Panc1 (cell line): Measurements from ENCODE around the gene CEACAM5. TPM values are rescaled to one million over a fixed set of nuclear protein-coding genes. Genes with fewer than 3 reads are reported as not detected.
A peak's percentile ranks its signal among the peaks of the same experiment; 100 is the strongest.

Experiments
- ATAC-seq: fragments of 200-7000 bp; cut with Tn5 transposase; 2 replicates; pipeline ENCODE4 v1.9.1; 2020; ENCODE audit warnings: mild to moderate bottlenecking, moderate library complexity
- BruUV-seq: library from RNA; stranded (reverse); fragments of 400-500 nt; replicated peaks from 2 replicates; lab custom pipeline; 2021; lab: Mats Ljungman, UMichigan
- CTCF ChIA-PET: fragments of 300-600 bp; sonication (Branson Sonifier 250); formaldehyde crosslinking; loops from one replicate; lab custom pipeline; 2022; ENCODE audit warnings: antibody characterized with exemption; lab: Charles Lee
- POLR2A ChIA-PET: fragments of 300-600 bp; sonication (Branson Sonifier 250); formaldehyde crosslinking; loops from one replicate; lab custom pipeline; 2022; ENCODE audit warnings: antibody characterized with exemption; lab: Charles Lee
- DNase-seq: peaks from one replicate; pipeline ENCODE4 v3.0.0-alpha.2; 2010; ENCODE audit warnings: low read depth, low spot score
- H3K27ac ChIP-seq: 2 replicates; pipeline ENCODE4 v1.5.1; 2011; ENCODE audit warnings: mild to moderate bottlenecking, low read length, inconsistent platforms
- H3K27me3 ChIP-seq: fragments of 200-500 bp; sonication (Bioruptor generic); 2 replicates; pipeline ENCODE4 v1.6.0; 2014; ENCODE audit warnings: low read length, inconsistent platforms; ENCODE audit not compliant: control insufficient read depth, insufficient read depth
- H3K36me3 ChIP-seq: fragments of 200-500 bp; sonication (Bioruptor generic); 2 replicates; pipeline ENCODE4 v1.5.1; 2014; ENCODE audit warnings: inconsistent platforms, mild to moderate bottlenecking, low read length, moderate library complexity; ENCODE audit not compliant: control insufficient read depth, insufficient read depth
- H3K4me1 ChIP-seq: 2 replicates; pipeline ENCODE4 v1.5.1; 2011; ENCODE audit warnings: inconsistent platforms, mild to moderate bottlenecking, low read length, moderate library complexity; ENCODE audit not compliant: control insufficient read depth, insufficient read depth
- H3K4me3 ChIP-seq, 2 experiments: 2 replicates each; pipeline ENCODE4 v1.5.1; 2011 to 2012; ENCODE audit warnings: low read depth in 2 of 2, low read length in 2 of 2, mild to moderate bottlenecking in 2 of 2, inconsistent platforms in 1 of 2, moderate library complexity in 1 of 2
- H3K9me3 ChIP-seq: fragments of 200-500 bp; sonication (Bioruptor generic); 2 replicates; pipeline ENCODE4 v1.5.1; 2014; ENCODE audit warnings: low read depth, mild to moderate bottlenecking, inconsistent platforms, low read length, moderate library complexity; ENCODE audit not compliant: control insufficient read depth, insufficient read depth
- CTCF ChIP-seq: fragments of 450-650 bp; IDR thresholded peaks from 2 replicates; pipeline ENCODE4 v1.5.1; 2017; ENCODE audit warnings: mild to moderate bottlenecking
- POLR2AphosphoS5 ChIP-seq: IDR thresholded peaks from 2 replicates; pipeline ENCODE4 v1.6.1; 2012; ENCODE audit warnings: mild to moderate bottlenecking, low read depth, low read length, moderate library complexity
- REST ChIP-seq, 2 experiments: IDR thresholded peaks; 2 replicates each; pipeline ENCODE4 v1.6.1; 2011 to 2012; ENCODE audit warnings: low read depth in 2 of 2, control low read depth in 1 of 2, low read length in 1 of 2, mild to moderate bottlenecking in 1 of 2, moderate library complexity in 1 of 2; ENCODE audit not compliant: insufficient read depth in 1 of 2
- SIN3A ChIP-seq: IDR thresholded peaks from 2 replicates; pipeline ENCODE4 v1.6.1; 2012; ENCODE audit warnings: low read depth, mild to moderate bottlenecking, low read length, moderate library complexity, borderline replicate concordance; ENCODE audit not compliant: insufficient read depth
- TCF7L2 ChIP-seq: IDR thresholded peaks from 2 replicates; pipeline ENCODE4 v1.6.1; 2011; ENCODE audit warnings: mild to moderate bottlenecking, low read depth, low read length, inconsistent platforms
- in situ Hi-C: cut with HindIII; loops from 2 replicates; pipeline ENCODE4 v1.10.0; 2016; ENCODE audit warnings: low sequenced_read_pairs, low pct_unique_long_range_greater_than_20kb
- intact Hi-C: fragments of 100-400 bp; cut with micrococcal nuclease; formaldehyde crosslinking; loops from one replicate; pipeline ENCODE4 v1.10.0; 2022; ENCODE audit not compliant: unreplicated experiment
- total RNA-seq: library from RNA; stranded (reverse); gene quantifications from one replicate; pipeline ENCODE4 v1.2.1, GENCODE V29; 2021; ENCODE audit not compliant: unreplicated experiment

The CEACAM5 gene
- total RNA-seq, 1 experiment from 2014 or later: 0.51 TPM

DNA sequence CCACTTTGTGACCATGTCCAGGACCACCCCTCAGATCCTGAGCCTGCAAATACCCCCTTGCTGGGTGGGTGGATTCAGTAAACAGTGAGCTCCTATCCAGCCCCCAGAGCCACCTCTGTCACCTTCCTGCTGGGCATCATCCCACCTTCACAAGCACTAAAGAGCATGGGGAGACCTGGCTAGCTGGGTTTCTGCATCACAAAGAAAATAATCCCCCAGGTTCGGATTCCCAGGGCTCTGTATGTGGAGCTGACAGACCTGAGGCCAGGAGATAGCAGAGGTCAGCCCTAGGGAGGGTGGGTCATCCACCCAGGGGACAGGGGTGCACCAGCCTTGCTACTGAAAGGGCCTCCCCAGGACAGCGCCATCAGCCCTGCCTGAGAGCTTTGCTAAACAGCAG is 12.7 kb upstream of the CEACAM5 start:
- H3K27ac ChIP-seq: no peak overlapping the region
- no peaks in the 10 kb centered on the region; the same call in 1 of the 2 replicates for H3K27me3 ChIP-seq
- ATAC-seq (no peak), DNase-seq (no peak)
- TF ChIP-seq POLR2AphosphoS5 (no peak), REST (IDR thresholded peaks at IDR 0.05; ENCODE audit: insufficient read depth in 1 of 2, low read depth in 2 of 2, low read length in 1 of 2) (no peak), TCF7L2 (no peak), CTCF (no peak), SIN3A (no peak)
- H3K9me3 ChIP-seq: no peaks in the 10 kb centered on the region
- no TSS peak for BruUV-seq
- no peaks in the 10 kb centered on the region for H3K4me1 ChIP-seq
- intact Hi-C loops: no loop called here
- H3K4me3 ChIP-seq: no peak overlapping the region
- in situ Hi-C loops: no loop called here
- ChIA-PET CTCF (no interaction called here), POLR2A (no interaction called here)
- H3K36me3 ChIP-seq: no peaks in the 10 kb centered on the region

GRCh38 chr19:41696402-41697197 is 11.8 kb upstream of the CEACAM5 start:
- Histone ChIP-seq H3K4me1 (no peaks in the 10 kb centered on the region), H3K36me3 (no peaks in the 10 kb centered on the region), H3K9me3 (no peaks in the 10 kb centered on the region), H3K27ac (no peak overlapping the region), H3K4me3 (no peak overlapping the region), H3K27me3 (no peaks in the 10 kb centered on the region; the same call in 1 of the 2 replicates)
- intact Hi-C loops: no loop called here
- no TSS peak for BruUV-seq
- CTCF ChIA-PET: no interaction called here
- no peak for ATAC-seq
- DNase-seq: no peak
- in situ Hi-C loops: no loop called here
- POLR2A ChIA-PET: no interaction called here
- TF ChIP-seq CTCF (no peak), REST (IDR thresholded peaks at IDR 0.05; ENCODE audit: insufficient read depth in 1 of 2, low read depth in 2 of 2, low read length in 1 of 2) (peak; percentile 83 to 88)
